Renal cortex interstitium (tissue), 11 donors: Measurements from ENCODE around the gene AMDHD2. TPM values are rescaled to one million over a fixed set of nuclear protein-coding genes. Genes with fewer than 3 reads are reported as not detected.

Experiments
- DNase-seq, 11 donors: peaks; one replicate each; pipeline ENCODE4 v3.0.0-alpha.2; 2013; ENCODE audit warnings: low read depth in 9 of 11, low spot score in 4 of 11; ENCODE audit errors: extremely low read depth in 1 of 11
- polyA plus RNA-seq, 3 donors: library from polyadenylated mRNA; unstranded; fragments of 120-200 nt; gene quantifications; one replicate each; pipeline ENCODE4 v1.2.1, GENCODE V29; 2013; ENCODE audit not compliant: insufficient read length in 3 of 3

AMDHD2 gene
- polyA plus RNA-seq, 3 donors = 22.4 to 41.6 (median 33.2) TPM

GRCh38 chr16:2512735-2513404 is 7.3 kb upstream of the AMDHD2 start:
- DNase-seq = no peak

DNA sequence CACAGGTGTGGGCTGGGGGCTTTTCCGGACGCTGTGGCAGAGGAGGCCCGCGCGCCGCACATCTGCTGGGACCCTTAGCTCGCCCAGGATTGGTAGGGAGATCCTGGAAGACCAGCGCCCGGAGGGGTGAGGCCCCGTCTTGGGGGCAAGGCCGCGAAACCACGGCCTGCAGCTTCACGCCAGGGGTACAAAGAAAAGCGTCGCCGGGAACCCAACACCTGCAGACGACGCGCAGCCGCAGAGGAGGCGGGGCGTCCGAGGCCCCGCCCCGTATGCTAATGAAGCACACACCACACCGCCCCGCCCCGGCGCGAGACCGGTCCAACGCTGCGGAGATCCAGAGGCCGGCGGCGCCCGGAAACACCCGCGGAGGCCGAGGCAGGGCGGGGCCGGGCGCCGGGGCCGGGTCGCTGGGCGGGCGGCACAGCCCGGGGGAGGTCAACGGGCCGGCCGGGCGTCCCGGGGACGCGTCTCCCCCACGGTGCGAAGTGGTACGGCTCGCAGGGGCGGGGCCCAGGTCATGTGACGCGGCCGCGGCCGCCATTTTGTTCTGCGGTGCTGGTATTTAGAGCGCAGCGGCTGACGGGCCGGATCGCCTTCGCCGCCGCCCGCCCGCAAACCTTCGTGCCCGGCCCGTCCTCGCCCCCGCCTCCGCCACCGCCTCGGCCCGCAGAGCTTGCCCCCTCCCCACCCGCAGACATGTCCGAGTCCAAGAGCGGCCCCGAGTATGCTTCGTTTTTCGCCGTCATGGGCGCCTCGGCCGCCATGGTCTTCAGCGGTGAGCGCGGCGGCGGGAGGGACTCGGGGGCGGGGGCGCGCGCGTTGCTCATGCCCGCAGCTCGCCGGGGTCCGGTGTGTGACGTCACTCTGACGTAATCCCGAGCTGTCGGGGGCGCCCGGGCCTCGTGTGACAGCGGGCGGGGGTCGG is 6.5 kb upstream of the AMDHD2 start, which contains the start of gene ATP6V0C:
Gene ATP6V0C, plus strand, starts transcription at position 548 of the 928 bp plus-strand sequence. Its CDS starts 152 bp downstream, at position 700.
- peak in 10 of 11 donors; percentile 78 to 90 (median 84) for DNase-seq

DNA sequence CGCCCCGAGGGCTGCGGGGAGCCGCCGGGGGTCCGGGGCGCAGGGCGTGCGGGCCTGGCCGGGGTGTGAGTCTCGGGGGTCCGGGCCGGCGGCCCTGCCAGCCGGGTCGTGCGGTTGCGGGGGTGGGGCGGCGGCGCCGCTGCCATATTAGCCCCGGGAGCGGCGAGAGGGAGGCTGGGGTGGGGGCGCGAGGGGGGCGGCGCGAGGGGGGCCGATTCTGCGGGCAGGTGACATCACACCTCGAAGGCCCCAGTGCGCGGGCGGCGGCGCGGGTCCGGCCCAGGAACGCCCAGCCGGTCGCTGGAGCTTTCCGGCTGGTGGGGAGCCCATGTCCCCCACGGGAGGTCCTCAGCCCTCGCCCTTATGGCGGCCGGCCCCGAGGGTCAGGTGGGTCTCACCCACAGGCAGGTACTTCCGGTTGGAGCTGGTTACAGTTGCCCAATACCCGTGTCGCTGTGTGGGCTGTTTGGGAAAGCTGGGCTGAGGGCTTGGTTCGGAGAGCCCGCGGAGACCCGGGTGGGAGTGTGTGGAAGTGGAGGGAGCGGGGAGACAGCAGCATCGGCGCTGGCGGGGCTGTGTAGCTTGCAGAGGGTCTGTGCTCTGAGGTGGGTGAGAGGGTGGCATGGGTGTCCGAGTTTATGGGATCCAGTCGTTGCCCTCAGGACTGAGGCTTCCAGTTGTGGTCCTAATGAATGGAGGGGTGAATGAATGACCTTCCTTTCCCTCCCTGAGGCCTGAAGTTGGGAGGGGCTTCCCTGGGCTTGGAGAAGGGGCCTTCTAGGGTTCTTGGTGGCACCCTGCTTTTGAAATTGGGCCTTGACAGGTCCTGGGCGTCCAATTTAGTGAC is 5.6 kb upstream of the AMDHD2 start:
- DNase-seq = no peak

- no peak for DNase-seq
Observed at GRCh38 chr16:2515180-2515851, 4.9 kb upstream of the AMDHD2 start.

DNA sequence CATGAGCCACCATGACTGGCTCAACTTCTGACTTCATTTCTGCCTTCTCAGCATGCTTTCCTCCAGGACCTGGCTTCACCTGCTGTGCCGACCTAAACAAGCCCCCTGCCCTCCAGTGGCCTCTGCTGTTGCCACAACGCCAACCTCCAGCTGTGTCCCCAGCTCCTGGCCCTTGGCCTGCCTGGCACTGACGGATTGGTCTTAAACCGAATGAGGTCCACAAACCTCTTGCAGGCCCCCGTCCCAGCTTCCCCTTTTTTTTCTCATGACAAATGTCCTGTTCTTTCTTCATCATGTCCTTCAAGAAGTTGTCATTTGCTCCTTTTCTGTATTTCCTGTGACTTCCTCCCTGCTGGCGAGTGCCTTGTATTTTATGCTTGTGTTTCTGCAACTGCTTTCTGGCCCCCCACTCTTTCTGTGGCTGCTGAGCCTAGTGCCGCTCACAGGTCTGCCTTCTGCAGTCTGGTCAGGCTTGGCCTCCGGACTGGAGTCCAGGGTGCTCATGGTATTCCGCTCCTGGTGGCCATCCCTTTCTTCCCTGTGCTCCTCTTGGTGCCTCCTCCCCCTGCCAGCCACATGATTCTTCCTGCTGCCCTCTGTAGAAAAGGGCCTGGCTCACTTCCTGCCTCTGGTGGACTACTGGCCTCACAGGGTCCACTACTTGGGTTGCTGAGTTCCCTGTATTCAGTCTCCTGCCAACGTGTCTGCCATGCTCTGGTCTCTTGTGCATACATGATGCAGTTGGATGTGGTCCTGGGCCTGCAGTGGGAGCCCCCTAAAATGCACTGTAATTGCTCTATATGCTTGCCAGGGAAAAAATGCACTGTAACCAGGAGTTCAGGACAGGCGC is 3.6 kb upstream of the AMDHD2 start:
- no peak for DNase-seq

DNA sequence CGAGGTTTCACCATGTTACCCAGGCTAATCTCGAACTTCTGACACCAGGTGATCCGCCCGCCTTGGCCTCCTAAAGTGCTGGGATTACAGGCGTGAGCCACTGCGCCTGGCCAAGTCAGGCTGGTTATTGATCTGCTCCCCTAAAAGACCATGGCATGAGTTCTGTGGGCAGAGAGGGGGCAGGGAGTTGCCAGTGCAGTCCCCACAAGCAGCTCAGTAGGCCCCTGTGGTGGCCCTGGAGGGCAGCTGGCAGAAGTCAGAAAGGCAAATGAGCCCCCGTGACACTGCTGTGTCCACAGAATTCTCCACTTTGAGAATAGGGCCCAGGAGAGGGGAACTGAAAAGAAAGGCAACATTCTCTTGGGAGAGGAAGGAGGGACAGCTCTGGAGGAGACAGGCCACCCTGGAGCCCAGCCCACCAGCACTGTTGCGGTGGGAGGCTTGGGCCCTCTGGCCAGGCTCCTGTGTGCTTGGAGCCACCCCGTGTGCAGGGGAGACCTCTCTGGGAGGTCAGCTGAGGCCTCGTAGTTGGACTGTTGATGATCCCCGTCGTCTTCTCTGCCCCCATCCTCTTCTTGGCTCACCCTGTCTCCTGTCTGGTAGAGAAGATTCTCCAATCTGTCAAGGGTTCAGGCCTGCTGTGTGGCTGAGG is 2.1 kb upstream of the AMDHD2 start:
- DNase-seq = no peak

DNA sequence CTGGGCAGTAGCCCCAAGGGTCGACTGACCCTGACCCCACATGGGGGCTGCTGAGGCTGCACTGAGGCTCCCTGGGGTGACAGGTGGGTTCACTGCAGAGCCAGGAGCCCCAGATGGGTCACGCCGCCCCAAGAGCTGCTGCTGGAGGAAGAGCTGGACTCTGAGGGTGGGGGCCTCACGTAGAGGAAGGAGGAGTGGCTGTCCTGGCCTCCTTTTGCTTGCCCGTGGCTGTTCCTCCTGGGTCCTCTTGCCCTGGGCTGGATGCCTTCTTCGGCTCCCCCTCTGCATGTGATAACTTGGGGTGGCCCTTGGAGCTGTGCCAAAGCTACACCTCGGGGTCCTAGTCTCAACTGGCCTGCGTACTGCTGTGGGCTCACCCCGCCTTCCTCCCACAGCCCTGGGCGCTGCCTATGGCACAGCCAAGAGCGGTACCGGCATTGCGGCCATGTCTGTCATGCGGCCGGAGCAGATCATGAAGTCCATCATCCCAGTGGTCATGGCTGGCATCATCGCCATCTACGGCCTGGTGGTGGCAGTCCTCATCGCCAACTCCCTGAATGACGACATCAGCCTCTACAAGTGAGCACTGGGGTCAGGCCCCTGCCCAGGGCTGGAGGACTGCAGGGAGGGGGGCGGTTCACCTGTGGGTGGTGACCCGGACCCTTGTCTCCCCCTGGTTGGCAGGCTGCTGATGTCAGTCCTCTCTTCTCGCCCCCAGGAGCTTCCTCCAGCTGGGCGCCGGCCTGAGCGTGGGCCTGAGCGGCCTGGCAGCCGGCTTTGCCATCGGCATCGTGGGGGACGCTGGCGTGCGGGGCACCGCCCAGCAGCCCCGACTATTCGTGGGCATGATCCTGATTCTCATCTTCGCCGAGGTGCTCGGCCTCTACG is 1.1 kb upstream of the AMDHD2 start:
- DNase-seq = no peak

DNA sequence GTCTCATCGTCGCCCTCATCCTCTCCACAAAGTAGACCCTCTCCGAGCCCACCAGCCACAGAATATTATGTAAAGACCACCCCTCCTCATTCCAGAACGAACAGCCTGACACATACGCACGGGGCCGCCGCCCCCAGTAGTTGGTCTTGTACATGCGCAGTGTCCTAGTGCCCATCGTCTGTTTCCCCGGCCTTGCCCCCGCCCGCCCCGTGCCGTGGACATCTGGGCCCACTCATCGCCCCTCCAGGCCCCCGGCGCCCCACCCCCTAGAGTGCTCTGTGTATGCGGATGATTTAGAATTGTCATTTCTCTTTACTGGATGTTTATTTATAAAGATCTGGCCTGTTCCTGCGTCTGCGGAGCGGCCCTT is 475 bp upstream of the AMDHD2 start:
- no peak for DNase-seq

- DNase-seq = no peak
Observed at GRCh38 chr16:2520784-2521531, 787 bp downstream of the AMDHD2 start.

DNA sequence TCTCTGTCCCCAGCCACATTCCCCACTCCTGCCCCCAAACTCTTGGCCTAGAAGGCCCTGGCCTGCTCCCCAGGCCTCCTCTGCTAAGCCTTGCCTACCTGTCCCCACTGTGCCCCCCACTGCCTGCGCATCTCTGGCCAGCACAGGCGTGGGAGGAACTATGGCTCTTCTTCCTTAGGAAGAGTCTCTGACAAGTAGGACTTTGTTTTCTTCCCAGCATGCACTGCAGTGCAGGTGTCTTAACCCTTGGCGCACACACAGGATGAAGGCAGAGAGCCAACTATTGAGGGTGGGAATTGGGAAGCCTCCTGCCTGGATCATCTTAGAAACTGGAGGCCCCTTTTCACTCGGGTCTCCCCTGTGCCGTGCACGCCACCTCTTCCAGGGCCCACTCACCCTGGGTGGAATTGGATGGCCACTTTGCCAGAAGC is 3.6 kb downstream of the AMDHD2 start:
- DNase-seq = no peak

GRCh38 chr16:2524339-2524938 is 4.3 kb downstream of the AMDHD2 start:
- no peak for DNase-seq

DNA sequence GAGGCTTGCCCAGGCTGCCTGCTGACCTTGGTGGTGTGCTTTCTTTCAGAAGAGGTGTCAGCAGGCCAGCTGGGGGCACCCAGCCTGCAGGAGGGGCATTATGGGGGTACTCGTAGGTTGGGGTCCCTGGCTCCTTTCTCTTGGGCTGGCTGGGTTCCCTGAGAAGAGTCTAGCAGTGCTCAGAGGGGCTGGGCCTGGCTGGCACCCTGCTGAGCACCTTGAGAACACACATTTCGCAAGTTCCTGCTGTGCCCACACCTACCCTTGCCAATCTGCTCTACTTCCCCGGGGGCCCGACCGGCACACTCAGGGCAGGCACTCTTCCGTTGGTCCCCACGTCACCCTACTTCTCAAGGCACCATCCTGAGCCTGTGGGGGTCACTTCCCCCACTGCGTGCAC is 6.0 kb downstream of the AMDHD2 start:
- DNase-seq = no peak

GRCh38 chr16:2527071-2527783 is 7.1 kb downstream of the AMDHD2 start:
- no peak for DNase-seq

DNA sequence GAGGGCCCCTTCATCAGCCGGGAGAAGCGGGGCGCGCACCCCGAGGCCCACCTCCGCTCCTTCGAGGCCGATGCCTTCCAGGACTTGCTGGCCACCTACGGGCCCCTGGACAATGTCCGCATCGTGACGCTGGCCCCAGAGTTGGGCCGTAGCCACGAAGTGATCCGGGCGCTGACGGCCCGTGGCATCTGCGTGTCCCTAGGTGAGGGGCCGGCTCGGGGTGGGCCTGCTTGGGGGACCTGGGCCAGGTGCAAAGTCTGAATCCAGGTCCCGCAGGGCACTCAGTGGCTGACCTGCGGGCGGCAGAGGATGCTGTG is 7.6 kb downstream of the AMDHD2 start:
- no peak for DNase-seq
